Measurements from ENCODE around the gene RASGRP1.
"Not testable (repeated sequence)": the region's sequence is repeated elsewhere in the genome, so short reads cannot be mapped to it uniquely, and the experiment has no call there.

Gene RASGRP1

DNA sequence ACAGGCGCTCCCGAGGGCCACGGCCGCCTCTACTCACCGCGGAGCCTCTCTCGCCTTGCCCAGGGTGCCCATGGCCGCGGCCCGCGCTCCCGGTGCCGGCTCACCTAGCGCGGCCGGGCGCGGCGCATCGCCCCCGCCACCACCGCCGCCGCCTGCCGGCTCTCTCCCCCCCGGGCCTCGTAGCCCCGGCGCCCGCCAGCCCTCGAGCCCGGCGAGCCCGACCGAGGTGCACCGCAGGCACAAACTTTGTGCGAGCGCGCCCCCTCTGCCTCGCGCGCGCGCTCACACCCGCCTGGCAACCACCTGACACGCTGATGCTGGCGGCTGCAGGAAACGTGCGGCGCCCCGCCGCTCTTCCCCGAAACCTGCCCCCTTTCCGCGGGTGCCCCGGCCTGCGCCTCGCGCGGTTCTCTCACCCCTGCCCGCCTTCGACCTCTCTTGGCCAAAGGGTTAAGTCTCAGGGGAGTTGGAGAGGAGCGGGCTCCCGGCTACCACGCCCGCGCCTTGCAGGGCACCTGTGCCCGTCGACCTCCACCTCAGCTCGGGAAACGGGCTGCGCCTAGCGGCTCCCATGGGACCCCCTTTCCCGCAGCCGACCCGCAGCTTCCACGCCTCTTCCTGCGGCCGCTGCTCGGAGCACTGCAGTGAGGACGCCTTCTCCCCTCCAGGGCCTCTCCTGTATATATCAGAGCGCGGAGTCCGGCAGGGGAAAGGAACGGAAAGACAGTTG, at the start of gene RASGRP1:
Gene RASGRP1, minus strand, starts transcription at position 258 of the 730 bp plus-strand sequence. Its CDS starts 186 bp downstream, at position 72.
- DNase-seq (ENCODE audit: low spot score), result peak; percentile 48

DNA sequence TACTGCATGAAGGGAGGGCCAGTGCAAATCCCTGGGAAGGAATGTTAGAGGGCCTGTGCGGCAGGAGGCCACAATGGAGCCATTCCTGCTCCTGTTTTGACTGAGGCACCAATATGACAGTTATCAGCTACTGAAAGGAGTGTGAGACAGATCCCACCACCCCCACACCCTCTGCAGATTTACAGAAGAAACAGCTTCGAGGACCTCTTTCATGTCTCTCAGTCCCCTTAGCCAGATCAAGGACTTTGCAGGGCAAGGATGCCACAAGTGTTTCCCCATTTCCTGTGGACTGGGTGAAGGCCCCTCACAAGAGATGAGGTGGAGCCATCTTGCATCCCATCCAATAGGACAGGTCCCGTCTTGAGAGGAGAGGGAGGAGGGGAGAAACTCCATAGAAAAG, 48.5 kb upstream of the RASGRP1 start:
- no peak for DNase-seq (ENCODE audit: low spot score)

DNA sequence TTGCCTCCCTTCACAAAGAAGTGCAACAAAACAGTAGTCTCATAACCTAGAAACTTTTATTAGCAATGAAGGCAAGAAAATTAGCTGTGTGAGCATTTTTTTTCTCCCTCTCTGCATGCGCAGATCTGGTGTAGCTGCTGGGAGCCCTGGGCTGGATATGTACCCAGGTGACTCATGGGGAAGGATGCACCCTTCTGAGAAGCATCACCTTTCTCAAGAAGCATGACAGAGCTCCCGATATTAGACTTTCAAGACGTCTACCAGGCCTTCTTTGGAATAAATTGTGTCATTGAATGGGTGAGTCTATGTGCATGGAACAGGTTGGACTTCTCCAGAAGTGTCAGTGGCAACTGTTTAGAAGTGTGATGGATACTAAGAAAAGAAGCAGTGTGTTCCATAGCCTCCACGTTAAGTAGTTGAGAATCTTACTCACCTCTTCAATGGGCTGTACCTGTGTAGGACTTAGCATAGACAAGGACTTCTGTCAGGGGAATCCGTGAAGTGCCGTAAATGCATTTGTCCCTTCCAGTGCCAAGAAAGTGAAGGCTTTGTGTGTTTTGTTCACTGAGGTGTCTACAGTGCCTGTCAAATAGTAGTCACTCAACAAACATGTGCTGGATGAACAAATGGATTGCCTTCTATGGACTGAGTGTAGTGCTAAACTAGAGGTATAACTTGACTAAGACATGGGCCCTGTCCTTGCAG, 47.7 kb upstream of the RASGRP1 start:
- no peak for DNase-seq (ENCODE audit: low spot score)

DNA sequence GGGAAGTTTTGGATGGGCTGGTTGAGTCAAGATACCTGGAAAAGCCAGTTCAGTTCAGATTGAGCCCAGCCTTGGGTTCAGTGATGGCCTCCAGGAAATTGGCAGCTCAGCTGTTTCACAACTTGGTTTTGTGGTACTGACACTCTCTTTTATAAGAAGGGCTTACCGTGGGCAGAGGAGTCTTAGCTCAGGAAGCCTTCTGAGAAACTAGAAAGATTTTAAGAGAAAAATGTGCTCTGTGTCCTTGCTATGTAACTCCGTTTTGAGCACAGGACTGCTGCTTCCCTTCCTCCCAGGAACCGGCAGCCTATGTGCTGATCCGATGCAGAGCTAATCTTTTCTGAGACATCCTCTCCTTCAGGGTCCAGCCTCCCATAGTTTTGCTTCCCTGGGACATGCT, 46.6 kb upstream of the RASGRP1 start:
- DNase-seq (ENCODE audit: low spot score), result no peak

- no peak for DNase-seq (ENCODE audit: low spot score)
These were observed 46.1 kb upstream of the RASGRP1 start for GRCh38 chr15:38610748-38611147.

DNA sequence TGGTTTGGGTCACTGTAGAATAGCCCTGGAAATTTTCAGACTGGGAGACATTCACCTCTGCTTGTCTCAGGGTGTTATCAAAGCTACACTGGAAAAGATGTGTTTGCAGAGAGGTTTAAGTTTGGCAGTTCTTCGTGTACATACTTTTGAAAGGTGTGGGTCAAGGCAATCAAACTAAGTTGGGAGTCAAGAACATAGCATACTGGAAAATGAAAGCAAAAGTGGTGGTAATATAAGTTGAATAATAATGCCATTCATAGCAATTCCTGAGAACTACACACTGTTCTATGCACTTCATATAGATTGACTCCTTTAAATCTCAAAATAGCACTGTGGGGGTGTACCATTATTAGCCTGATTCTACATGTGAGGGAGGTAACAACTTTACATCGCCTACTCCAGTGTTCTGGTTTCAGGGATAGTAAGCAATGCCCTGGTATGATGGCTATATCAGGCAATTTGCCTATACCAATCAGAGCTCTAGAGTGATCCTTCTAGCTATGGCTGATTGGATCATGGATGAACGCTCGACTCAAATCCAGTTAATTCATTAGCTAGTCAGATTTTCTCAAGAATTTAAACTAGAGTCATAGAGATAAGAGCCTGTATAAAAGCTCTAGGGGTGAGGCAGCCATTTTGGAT, 44.6 kb upstream of the RASGRP1 start:
- DNase-seq (ENCODE audit: low spot score), result no peak

- DNase-seq (ENCODE audit: low spot score), result no peak
These were observed 44.1 kb upstream of the RASGRP1 start for GRCh38 chr15:38608682-38609081.

DNA sequence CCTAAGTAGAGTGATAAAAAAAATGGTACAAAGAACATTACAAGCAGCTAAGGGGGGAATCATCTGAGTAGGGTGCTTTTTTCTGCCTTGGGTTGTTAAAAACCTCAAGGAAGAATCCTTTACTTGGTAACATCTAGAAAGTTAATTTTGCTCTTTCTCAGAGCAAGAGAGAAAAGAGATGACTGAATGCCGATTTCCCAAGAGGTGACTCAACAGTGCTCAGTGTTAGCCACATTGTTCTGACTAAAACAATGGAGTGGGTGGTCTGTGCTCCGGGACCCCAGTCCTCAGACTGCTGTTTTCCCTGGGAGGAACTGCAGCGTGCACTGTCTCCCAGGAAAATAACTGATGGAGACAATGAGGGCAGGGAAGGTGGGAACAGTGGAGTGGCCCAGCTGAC, 41.1 kb upstream of the RASGRP1 start:
- DNase-seq (ENCODE audit: low spot score), result no peak

DNA sequence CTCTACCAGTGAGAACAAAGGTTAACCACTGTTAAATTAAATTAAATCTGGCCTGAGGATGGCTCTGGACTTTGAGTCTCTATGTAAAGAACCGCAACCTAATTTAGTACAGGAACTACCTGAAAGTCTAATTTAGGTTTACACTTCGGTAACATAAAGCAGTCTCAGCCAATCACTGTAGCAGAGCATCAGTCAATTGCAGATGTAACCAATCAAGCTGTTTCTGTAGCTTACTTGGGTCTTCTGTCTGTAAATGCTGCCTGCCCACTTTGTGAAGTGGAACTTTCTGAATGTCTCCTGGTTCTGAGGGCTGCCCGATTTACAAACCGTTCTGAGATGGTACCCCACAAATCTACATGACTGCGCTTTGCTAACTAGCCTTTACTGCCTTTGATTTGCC, 39.1 kb upstream of the RASGRP1 start:
- DNase-seq (ENCODE audit: low spot score), result no peak

- no peak for DNase-seq (ENCODE audit: low spot score)
These were observed 38.5 kb upstream of the RASGRP1 start for GRCh38 chr15:38602910-38603670.

- DNase-seq (ENCODE audit: low spot score), result no peak
These were observed 35.6 kb upstream of the RASGRP1 start for GRCh38 chr15:38600236-38600635.

GRCh38 chr15:38598749-38599148, 34.1 kb upstream of the RASGRP1 start:
- no peak for DNase-seq (ENCODE audit: low spot score)

DNA sequence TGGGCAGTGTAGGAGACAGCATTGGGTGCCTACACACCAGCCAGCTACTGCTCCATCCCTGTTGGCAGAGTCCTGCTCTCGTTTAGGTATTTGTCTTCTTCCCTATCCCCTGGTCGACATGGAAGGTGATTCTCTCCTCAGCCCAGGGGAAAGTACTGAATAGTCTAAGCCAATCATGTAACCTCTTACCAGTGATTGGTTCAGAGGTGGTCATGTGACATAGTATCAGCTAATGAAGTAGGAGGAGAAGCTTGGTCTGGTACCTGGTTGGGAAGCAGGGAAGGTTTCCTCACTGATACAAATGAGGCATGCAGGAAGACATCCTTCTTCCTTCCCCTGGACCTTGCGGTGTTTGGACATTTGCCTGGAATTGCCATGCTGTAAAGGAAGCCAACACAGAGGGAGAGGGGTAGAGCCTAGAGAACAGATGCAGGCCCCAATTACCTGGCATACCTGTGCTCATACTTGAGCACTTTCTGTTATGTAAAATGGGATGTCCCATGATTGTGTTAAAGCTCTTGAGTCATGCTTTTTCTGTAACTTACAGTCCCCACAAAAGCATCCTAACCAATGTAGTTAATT, 32.7 kb upstream of the RASGRP1 start:
- no peak for DNase-seq (ENCODE audit: low spot score)

DNA sequence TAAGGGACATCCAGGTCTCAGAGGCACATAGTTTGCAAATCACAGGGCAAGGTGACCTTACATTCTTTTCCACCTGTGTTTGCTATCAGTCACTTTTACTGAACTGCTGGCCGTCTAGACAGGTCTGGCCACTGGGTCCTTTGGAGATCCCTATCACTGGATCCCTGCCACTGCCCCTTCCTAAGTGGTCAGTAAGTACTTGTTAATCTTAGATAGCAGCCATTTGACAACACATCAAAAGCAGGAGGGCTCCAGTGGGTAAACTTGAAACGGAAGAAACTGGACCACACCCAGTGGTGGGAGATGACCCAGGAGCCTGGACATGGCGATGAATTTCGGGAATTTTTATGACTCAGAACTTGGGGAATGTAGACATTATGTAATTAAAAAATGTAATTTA, 28.9 kb upstream of the RASGRP1 start:
- no peak for DNase-seq (ENCODE audit: low spot score)

- peak; percentile 58 for DNase-seq (ENCODE audit: low spot score)
These were observed 24.9 kb upstream of the RASGRP1 start for GRCh38 chr15:38589502-38589901.

DNA sequence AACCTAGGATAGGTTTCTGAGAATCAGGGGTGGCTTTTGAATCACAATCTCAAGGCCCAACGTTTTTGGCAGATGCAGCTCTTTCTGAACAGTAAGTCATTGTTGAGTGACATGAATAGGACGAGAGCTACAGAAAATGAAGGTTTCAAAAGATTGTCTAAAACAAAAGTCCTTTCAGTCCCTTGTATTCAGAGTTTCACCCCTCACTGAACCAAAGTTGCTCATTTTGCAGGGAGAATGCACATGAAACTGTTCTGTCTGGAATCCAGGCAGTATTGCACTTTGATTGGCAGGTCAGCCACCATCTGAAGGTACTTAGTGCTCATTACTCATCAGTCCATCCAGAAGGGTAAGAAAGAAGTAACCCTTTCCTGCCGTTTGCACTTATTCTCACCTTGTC, 24.1 kb upstream of the RASGRP1 start:
- DNase-seq (ENCODE audit: low spot score), result no peak

GRCh38 chr15:38587214-38587613, 22.6 kb upstream of the RASGRP1 start:
- DNase-seq (ENCODE audit: low spot score), result no peak

DNA sequence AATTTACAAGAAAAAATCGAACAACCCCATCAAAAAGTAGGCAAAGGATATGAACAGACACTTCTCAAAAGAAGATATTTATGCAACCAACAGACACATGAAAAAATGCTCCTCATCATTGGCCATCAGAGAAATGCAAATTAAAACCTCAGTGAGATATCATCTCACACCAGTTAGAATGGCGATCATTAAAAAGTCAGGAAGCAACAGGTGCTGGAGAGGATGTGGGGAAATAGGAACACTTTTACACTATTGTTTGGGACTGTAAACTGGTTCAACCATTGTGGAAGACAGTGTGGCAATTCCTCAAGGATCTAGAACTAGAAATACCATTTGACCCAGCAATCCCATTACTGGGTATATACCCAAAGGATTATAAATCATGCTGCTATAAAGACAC, 21.4 kb upstream of the RASGRP1 start:
- not testable (repeated sequence) for DNase-seq (ENCODE audit: low spot score)

DNA sequence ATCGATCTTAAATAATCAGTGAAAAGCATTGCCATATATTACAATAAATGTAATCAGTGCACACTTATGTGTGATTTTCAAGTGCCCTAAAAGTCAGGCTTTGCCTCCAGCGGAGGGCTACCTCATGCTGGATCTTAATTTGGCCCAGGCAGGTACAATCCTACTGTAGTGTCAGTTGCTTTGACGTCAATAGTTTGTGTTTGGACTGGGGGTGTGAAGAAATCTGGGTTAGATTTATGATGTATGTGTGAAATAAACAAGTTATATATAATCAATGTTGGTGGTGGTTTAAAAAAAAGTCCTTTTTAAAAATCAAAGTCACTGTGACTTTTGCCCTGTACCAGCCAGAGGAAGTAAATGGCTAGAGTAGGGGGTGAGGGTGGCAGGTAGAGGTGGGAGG, 14.0 kb upstream of the RASGRP1 start:
- DNase-seq (ENCODE audit: low spot score), result no peak

DNA sequence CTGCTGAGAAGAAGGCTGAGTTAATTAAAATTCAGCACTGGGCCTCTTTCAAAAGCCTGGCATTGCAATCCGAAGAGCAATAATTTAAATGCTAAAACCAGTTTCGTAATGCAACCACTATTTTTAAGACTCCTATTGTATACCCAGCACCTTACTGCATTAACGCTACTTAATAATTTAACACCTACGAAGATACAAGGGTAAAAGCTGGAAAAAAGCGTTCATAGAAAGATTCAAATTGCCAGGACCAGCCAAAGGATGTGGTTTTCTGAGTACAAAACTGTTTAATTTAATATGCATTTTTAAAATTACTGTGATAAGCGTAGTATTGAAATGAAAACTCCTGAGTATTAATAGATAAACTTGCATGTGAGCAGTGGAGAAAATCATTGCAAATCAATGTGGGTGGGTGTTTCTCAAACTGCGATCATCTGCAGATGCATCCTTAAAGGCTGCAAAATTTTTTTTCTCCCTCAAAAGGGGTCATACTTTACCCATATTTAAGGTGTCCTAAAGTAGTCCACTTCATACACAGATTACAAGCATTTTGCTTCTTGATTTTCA, 12.9 kb upstream of the RASGRP1 start:
- no peak for DNase-seq (ENCODE audit: low spot score)

GRCh38 chr15:38576837-38577236, 12.2 kb upstream of the RASGRP1 start:
- no peak for DNase-seq (ENCODE audit: low spot score)

GRCh38 chr15:38576261-38576660, 11.6 kb upstream of the RASGRP1 start:
- no peak for DNase-seq (ENCODE audit: low spot score)
